AG09309 (cell line): Measurements from ENCODE around the gene PADI2.
"Not testable (repeated sequence)": the region's sequence is repeated elsewhere in the genome, so short reads cannot be mapped to it uniquely, and the experiment has no call there.

Source experiments
- DNase-seq: peaks from one replicate; pipeline ENCODE4 v3.0.0-alpha.2; 2010; ENCODE audit warnings: low read depth
- H3K4me3 ChIP-seq: 2 replicates; pipeline ENCODE4 v1.5.1; 2011; ENCODE audit warnings: mild to moderate bottlenecking, low read depth, low read length, moderate library complexity; ENCODE audit not compliant: control insufficient read depth
- CTCF ChIP-seq: IDR thresholded peaks from 2 replicates; pipeline ENCODE4 v1.5.1; 2011; ENCODE audit warnings: mild to moderate bottlenecking, low read depth, low read length, inconsistent platforms; ENCODE audit not compliant: insufficient read depth, control insufficient read depth; ENCODE audit errors: missing control alignments

Gene PADI2

GRCh38 chr1:17065666-17066065, 53.6 kb downstream of the PADI2 start:
- no peak overlapping the region for H3K4me3 ChIP-seq
- TF ChIP-seq CTCF, result no peak
- DNase-seq, result no peak

GRCh38 chr1:17062751-17063150, 56.5 kb downstream of the PADI2 start:
- H3K4me3 ChIP-seq, DNase-seq: not testable (repeated sequence)

- TF ChIP-seq CTCF, result no peak
- H3K4me3 ChIP-seq, result no peak overlapping the region
- no peak for DNase-seq
Measured at GRCh38 chr1:17061892-17062291, 57.4 kb downstream of the PADI2 start.

GRCh38 chr1:17061486-17061885, 57.8 kb downstream of the PADI2 start:
- no peak for TF ChIP-seq CTCF
- no peak for DNase-seq
- no peak overlapping the region for H3K4me3 ChIP-seq

GRCh38 chr1:17060306-17060749, 58.9 kb downstream of the PADI2 start:
- no peak for DNase-seq
- H3K4me3 ChIP-seq, result no peak overlapping the region
- no peak for TF ChIP-seq CTCF

- TF ChIP-seq CTCF, result peak; percentile 92
- H3K4me3 ChIP-seq, result no peak overlapping the region
- peak; percentile 35 for DNase-seq
Measured at GRCh38 chr1:17059391-17060305, 59.6 kb downstream of the PADI2 start.

- TF ChIP-seq CTCF, result no peak
- DNase-seq, result no peak
- H3K4me3 ChIP-seq, result no peak overlapping the region
Measured at GRCh38 chr1:17056551-17056950, 62.7 kb downstream of the PADI2 start.
